Body of pancreas (tissue), 4 donors: ENCODE data around the gene FSIP2. TPM values are rescaled to one million over a fixed set of nuclear protein-coding genes. Genes with fewer than 3 reads are reported as not detected.
"Not testable (repeated sequence)": the region's sequence is repeated elsewhere in the genome, so short reads cannot be mapped to it uniquely, and the experiment has no call there.

Experiments
- ATAC-seq: fragments of 150-250 bp; one replicate; pipeline ENCODE4 v1.9.1; 2016
- DNase-seq, 4 donors: peaks; one replicate each; pipeline ENCODE4 v3.0.0-alpha.2; 2019
- H3K27ac ChIP-seq, 4 donors: fragments of 200-600 bp; sonication (generic); 1 replicate in 3 of 4; 2 replicates in 1 of 4; pipeline versions ENCODE4 v1.5.1 to v1.6.1; 2016 to 2019; ENCODE audit warnings: mild to moderate bottlenecking in 1 of 4, mixed read lengths in 1 of 4, moderate library complexity in 1 of 4
- H3K27me3 ChIP-seq, 2 donors: fragments of 200-600 bp; sonication (generic); one replicate each; pipeline ENCODE4 v1.6.0; 2016; ENCODE audit warnings: mild to moderate bottlenecking in 1 of 2
- H3K36me3 ChIP-seq, 2 donors: fragments of 200-600 bp; sonication (generic); replicated peaks in 1 of 2; 2 replicates each; pipeline ENCODE4 v1.5.1; 2016; ENCODE audit warnings: low read depth in 2 of 2; ENCODE audit not compliant: insufficient read depth in 1 of 2
- H3K4me1 ChIP-seq: fragments of 200-600 bp; sonication (generic); one replicate; pipeline ENCODE4 v1.6.0; 2016
- H3K4me3 ChIP-seq, 2 donors: fragments of 200-600 bp; sonication (generic); 1 replicate in 1 of 2; 2 replicates in 1 of 2; pipeline ENCODE4 v1.5.1; 2016 to 2019
- H3K9me3 ChIP-seq, 3 donors: fragments of 200-600 bp; sonication (generic); 1 replicate in 2 of 3; 2 replicates in 1 of 3; pipeline ENCODE4 v1.5.1; 2016
- POLR2A ChIP-seq, 3 donors: fragments of 450-650 bp; IDR thresholded peaks; one replicate each; pipeline ENCODE4 v1.6.1; 2016; ENCODE audit warnings: antibody characterized with exemption in 3 of 3, mild to moderate bottlenecking in 2 of 3
- WGBS, 2 donors: methylation state at CpG; one replicate each; pipeline ENCODE4 v1.1.5; 2017; 5-methylcytosine and 5-hydroxymethylcytosine counted together
- intact Hi-C: fragments of 100-400 bp; cut with DNase I; formaldehyde crosslinking; loops from one replicate; pipeline ENCODE4 v1.15.1; 2023
- total RNA-seq, 2 donors: library from RNA; depleted of rRNA; stranded (reverse); fragments of >200 nt; gene quantifications; one replicate each; pipeline ENCODE4 v1.1.0, GENCODE V29; 2016
- TF ChIP-seq, protein P1 (sequence below), 7 experiments: fragments of 450-650 bp in 4 of 7; fragments of 200-600 bp in 3 of 7; sonication (generic) in 3 of 7; IDR thresholded peaks; one replicate each; pipeline ENCODE4 v1.5.1; 2016 to 2019; ENCODE audit warnings: antibody characterized with exemption in 7 of 7

The FSIP2 gene
- total RNA-seq, 2 donors from 2014 or later = 1.3 to 3.1 TPM

- intact Hi-C loops = no loop called here
- no peaks in the 10 kb centered on the region for H3K9me3 ChIP-seq
- WGBS, 2 donors = 68 to 71% methylated on average over 1 of the region's 1 CpG
- DNase-seq = no peak
- no peak for ATAC-seq
- H3K27me3 ChIP-seq = no peaks in the 10 kb centered on the region
- no peaks in the 10 kb centered on the region for H3K4me1 ChIP-seq
- H3K36me3 ChIP-seq = no peaks in the 10 kb centered on the region
- H3K4me3 ChIP-seq = no peak overlapping the region
- TF ChIP-seq POLR2A (IDR thresholded peaks at IDR 0.05) = no peak
- TF ChIP-seq, protein P1, sequence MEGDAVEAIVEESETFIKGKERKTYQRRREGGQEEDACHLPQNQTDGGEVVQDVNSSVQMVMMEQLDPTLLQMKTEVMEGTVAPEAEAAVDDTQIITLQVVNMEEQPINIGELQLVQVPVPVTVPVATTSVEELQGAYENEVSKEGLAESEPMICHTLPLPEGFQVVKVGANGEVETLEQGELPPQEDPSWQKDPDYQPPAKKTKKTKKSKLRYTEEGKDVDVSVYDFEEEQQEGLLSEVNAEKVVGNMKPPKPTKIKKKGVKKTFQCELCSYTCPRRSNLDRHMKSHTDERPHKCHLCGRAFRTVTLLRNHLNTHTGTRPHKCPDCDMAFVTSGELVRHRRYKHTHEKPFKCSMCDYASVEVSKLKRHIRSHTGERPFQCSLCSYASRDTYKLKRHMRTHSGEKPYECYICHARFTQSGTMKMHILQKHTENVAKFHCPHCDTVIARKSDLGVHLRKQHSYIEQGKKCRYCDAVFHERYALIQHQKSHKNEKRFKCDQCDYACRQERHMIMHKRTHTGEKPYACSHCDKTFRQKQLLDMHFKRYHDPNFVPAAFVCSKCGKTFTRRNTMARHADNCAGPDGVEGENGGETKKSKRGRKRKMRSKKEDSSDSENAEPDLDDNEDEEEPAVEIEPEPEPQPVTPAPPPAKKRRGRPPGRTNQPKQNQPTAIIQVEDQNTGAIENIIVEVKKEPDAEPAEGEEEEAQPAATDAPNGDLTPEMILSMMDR (IDR thresholded peaks at IDR 0.05) = no peak
- H3K27ac ChIP-seq = no peak overlapping the region
These were observed 121.7 kb downstream of the FSIP2 start for GRCh38 chr2:185860321-185860720.

DNA sequence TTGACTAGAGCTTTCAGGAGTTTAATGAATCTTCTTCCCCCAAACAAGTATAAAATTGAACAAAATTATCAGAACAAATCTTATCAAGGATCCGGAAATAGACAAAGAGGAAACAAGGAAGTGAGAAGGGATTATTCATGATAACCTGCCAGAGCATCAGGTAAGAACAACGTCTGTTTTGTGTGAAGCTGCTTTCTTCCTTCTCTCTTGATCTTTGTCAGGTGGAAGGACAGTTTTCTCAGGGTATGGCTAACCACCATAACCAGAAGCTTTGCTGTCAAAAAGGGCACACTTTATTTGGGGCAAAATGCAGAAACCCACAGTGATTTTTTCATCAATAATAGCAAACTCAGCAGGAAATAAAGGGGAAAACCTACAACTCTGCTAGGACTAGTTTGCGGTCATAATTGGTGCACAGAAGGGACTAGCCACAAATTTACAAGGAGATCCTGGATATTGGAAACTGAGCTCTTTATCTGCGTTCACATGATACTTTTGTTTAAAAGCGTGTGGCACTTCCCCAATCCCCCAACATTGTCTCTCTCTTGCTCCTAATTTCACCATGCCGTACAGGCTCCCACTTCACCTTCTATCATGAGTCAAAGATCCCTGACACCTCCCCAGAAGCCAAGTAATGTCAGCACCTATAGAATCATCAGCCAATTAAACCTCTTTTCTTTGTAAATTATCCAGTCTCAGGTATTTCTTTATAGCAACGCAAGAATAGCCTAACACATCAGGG lies 124.2 kb downstream of the FSIP2 start:
- no peaks in the 10 kb centered on the region for H3K27me3 ChIP-seq
- no peak overlapping the region for H3K4me3 ChIP-seq
- H3K27ac ChIP-seq = no peak overlapping the region
- ATAC-seq (no peak), DNase-seq (no peak)
- intact Hi-C loops = no loop called here
- no peaks in the 10 kb centered on the region for H3K36me3 ChIP-seq
- 76% methylated on average over 7 of the region's 7 CpGs for WGBS, 2 donors
- TF ChIP-seq, protein P1 (IDR thresholded peaks at IDR 0.05) = no peak
- H3K4me1 ChIP-seq = no peaks in the 10 kb centered on the region
- no peaks in the 10 kb centered on the region for H3K9me3 ChIP-seq

- H3K4me3 ChIP-seq, DNase-seq, H3K4me1 ChIP-seq, H3K9me3 ChIP-seq, H3K27ac ChIP-seq, H3K27me3 ChIP-seq, intact Hi-C loops, ATAC-seq, H3K36me3 ChIP-seq: not testable (repeated sequence)
- WGBS, 2 donors = 92 to 93% methylated on average over 22 to 25 of the region's 31 CpGs
These were observed 126.1 kb downstream of the FSIP2 start for GRCh38 chr2:185864468-185865260.

- Histone ChIP-seq H3K4me3 (no peak overlapping the region), H3K27ac (no peak overlapping the region), H3K36me3 (no peaks in the 10 kb centered on the region), H3K27me3 (no peaks in the 10 kb centered on the region), H3K9me3 (no peaks in the 10 kb centered on the region), H3K4me1 (no peaks in the 10 kb centered on the region)
- WGBS, 2 donors = 80 to 86% methylated on average over 6 to 7 of the region's 7 CpGs
- TF ChIP-seq, protein P1 (IDR thresholded peaks at IDR 0.05) = no peak
- TF ChIP-seq POLR2A (IDR thresholded peaks at IDR 0.05) = no peak
- ATAC-seq (no peak), DNase-seq (no peak)
- intact Hi-C loops = no loop called here
These were observed 136.7 kb downstream of the FSIP2 start for GRCh38 chr2:185875136-185875931.

GRCh38 chr2:185876234-185876633 lies 137.6 kb downstream of the FSIP2 start:
- Histone ChIP-seq H3K36me3 (no peaks in the 10 kb centered on the region), H3K27ac (no peak overlapping the region), H3K9me3 (no peaks in the 10 kb centered on the region), H3K4me1 (no peaks in the 10 kb centered on the region), H3K4me3 (no peak overlapping the region), H3K27me3 (no peaks in the 10 kb centered on the region)
- ATAC-seq = no peak
- TF ChIP-seq, protein P1 (IDR thresholded peaks at IDR 0.05) = no peak
- TF ChIP-seq POLR2A (IDR thresholded peaks at IDR 0.05) = no peak
- intact Hi-C loops = no loop called here
- DNase-seq = no peak
- 90 to 93% methylated on average over 3 of the region's 3 CpGs for WGBS, 2 donors
